Subcutaneous adipose tissue (tissue), 4 donors: ENCODE measurements around the gene CFAP45. TPM values are rescaled to one million over a fixed set of nuclear protein-coding genes. Genes with fewer than 3 reads are reported as not detected.

Source experiments
- total RNA-seq, 4 donors: library from RNA; depleted of rRNA; stranded (reverse); fragments of >200 nt; gene quantifications; one replicate each; pipeline ENCODE4 v1.1.0, GENCODE V29; 2016
- TF ChIP-seq, protein P1 (sequence below): fragments of 450-650 bp; IDR thresholded peaks from one replicate; pipeline ENCODE4 v1.5.1; 2016; ENCODE audit warnings: low read depth, mild to moderate bottlenecking, control low read depth, antibody characterized with exemption, moderate library complexity

Gene CFAP45
- total RNA-seq, 4 donors from 2014 or later: 0.85 to 1.3 TPM; not detected in 2

GRCh38 chr1:159902541-159902940 lies 2.6 kb upstream of the CFAP45 start:
- TF ChIP-seq, protein P1, sequence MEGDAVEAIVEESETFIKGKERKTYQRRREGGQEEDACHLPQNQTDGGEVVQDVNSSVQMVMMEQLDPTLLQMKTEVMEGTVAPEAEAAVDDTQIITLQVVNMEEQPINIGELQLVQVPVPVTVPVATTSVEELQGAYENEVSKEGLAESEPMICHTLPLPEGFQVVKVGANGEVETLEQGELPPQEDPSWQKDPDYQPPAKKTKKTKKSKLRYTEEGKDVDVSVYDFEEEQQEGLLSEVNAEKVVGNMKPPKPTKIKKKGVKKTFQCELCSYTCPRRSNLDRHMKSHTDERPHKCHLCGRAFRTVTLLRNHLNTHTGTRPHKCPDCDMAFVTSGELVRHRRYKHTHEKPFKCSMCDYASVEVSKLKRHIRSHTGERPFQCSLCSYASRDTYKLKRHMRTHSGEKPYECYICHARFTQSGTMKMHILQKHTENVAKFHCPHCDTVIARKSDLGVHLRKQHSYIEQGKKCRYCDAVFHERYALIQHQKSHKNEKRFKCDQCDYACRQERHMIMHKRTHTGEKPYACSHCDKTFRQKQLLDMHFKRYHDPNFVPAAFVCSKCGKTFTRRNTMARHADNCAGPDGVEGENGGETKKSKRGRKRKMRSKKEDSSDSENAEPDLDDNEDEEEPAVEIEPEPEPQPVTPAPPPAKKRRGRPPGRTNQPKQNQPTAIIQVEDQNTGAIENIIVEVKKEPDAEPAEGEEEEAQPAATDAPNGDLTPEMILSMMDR: no peak

DNA sequence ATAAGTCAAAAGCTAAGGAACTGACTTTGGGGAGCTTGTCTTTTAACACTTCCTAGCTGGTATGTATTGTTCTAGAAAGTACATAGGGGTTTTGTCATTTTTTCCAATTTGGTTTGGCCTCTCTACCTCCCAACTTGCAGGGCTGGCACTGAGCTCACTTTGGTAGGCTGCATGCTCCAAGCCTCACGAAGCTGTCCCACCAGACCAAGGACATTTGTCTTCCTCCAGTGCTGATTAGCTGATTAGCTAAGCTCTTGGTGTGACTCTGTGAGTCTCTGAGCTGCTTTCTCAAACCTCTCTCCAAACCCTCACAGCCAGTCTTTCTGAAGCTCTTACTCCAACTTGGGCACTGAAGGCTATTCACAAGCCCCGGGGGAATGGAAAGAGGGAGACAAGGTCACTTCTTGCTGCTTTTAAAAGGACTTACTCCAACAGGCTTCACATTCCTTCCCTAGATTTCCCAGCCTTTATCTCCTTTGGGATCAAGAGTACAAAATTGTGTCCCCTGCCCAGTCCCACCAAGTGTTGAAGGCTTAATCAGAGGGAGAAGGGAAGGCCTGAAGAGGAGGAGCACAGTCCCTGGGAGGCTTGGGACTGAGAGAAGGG lies 893 bp upstream of the CFAP45 start:
- TF ChIP-seq, protein P1: no peak

DNA sequence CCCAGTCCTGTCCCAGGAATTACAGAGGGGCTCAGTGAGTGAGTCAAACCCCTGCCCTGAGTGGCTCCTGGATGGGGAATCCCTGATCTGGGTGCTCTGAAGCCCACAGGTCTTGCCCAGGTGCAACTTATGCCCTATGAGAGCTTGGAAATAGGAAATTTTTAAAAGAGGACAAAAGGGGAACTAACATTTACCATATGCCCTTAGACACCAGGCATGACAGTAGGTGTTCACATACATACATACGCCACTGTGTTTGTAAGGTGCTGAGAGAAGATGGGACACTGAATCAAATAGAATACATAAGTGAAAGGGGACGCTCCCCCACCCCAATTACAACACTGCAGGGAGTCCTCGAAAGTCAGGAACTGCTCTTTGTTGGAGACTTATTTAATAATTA lies 1.4 kb downstream of the CFAP45 start:
- TF ChIP-seq, protein P1: no peak

- TF ChIP-seq, protein P1: no peak
These were observed 2.0 kb downstream of the CFAP45 start for GRCh38 chr1:159897962-159898361.

DNA sequence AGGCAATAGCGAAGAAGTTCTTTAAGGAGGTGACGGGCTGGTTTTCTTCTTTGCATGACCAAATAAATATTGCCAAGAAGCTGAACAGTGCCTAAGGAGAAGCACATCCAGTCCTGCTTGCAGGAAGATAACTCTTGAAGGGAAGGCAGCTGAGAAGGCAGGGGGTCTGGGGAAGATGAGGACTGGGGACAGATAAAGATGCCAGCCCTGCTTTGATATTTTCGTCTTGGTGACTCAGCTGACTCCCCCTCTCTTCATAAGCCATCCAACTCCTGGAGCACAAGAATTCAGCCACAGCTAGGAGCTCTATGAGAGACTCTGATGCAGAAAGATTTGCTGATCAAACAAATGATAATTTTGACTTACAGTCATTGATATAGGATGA lies 3.4 kb downstream of the CFAP45 start:
- TF ChIP-seq, protein P1: no peak

- TF ChIP-seq, protein P1: no peak
These were observed 4.0 kb downstream of the CFAP45 start for GRCh38 chr1:159895836-159896545.

- TF ChIP-seq, protein P1: no peak
These were observed 4.7 kb downstream of the CFAP45 start for GRCh38 chr1:159895286-159895685.
